ENCODE measurements around the gene DPYSL3.

DPYSL3 gene

DNA sequence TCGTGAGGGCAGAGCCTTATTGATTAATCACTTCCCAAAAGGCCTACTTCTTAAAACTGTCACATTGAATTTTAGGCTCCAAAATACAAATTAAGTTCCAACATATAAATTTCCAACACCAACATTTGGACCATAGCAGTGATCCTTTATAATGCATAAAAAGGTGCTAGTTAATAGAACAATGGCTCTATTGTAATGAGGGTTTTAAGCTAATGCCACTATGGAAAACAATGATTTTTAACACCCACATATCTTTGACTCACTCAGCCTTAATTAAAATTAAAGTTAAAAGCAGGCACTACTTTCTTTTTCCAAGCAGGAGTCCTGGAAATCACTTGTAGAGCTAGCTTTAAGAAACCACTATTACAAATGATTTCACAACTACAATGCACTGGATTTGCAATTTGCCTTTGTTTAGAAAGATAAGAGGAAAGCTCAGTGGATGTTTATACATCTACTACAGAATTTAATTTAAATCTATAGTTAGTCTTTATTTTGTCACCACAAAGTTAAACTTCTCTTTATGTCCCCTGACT, 41.8 kb downstream of the DPYSL3 start:
- no peak for DNase-seq

DNA sequence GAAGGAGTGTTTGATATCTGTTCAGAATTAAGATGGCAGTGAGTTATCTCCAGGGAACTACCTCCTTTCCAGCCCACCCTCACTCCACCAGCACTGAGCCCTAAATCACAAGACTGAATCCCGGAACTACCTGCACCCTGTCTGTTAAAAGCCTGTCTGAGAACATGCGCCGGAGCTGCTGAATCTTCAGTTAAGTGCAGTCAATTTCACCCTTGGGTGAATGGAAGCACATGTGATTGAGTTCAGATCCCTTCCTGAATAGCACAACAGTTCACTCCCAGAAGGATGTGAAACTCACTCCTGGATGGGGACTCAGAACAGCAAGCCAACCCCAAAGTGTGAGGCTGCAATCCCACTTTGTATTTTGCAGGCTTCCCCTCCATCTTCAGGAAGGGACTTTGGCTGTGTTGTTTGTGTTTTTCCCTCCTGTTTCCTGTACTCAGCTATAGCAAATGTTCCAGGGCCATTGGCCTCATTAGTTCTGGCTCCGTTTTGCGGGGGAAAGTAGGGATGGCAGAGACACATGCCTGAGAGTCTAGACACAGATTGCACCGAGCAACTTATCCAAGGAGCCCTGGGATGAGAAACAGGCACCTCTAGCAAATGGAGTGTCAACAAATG, 43.4 kb downstream of the DPYSL3 start:
- DNase-seq = no peak

- DNase-seq = no peak
These were observed 44.1 kb downstream of the DPYSL3 start for GRCh38 chr5:147465747-147466146.

DNA sequence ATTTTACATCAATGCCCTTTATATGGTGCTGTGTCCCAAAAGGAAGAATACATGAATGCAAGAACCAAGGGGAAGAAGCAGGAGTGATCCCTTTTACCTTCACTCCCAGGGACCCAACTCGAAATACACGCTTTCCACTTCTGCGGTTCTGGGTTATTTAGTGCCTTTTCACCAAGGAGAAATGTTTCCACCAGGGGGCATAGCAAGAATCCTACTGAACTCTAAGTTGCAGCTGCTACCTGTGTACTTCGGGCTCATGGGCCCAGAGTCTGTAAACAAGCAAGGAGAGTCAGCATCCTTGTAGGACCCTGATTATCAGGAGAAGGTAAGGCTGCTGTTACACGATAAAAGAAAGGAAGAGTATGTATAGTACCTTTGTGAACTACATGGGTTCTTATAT, 45.7 kb downstream of the DPYSL3 start:
- DNase-seq = no peak

GRCh38 chr5:147461915-147462314, 48.0 kb downstream of the DPYSL3 start:
- no peak for DNase-seq

DNA sequence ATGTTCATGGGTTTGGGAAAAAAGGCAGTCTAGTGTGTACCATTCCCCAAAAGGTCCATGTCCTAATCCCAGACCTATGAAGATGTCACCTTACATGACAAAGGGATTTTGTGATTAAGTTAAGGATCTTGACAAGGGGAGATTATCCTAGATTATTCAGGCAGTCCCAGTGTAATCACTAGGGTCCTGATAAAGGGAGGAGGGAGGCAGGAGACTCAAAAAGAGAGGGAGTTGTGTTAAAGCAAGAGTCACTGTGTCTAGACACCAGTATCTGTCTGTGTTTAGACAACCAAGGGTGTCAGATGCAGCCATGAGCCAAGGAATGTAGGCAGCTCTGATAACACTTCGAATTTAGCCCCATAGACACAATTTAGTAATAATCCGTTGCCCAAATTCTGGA, 49.5 kb downstream of the DPYSL3 start:
- DNase-seq = no peak

DNA sequence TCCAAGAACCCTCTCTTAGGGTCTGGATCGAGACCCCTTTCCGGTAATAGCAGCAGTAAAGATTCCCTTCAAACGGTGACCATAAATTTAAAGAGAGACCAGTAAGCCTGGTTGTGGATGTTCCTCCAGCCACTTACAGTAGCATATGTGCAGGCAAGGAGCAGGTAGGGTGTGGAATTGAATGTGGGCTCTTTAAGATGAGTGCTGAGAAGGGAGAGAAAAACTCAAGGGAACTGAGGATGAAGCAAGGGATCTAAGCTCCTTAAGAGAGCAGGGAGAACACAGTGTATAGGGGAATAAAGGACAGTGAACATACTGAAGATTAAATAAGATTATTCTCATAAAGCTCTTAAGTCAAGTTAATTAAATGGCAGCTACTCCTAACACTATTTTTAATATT, 51.3 kb downstream of the DPYSL3 start:
- no peak for DNase-seq

DNA sequence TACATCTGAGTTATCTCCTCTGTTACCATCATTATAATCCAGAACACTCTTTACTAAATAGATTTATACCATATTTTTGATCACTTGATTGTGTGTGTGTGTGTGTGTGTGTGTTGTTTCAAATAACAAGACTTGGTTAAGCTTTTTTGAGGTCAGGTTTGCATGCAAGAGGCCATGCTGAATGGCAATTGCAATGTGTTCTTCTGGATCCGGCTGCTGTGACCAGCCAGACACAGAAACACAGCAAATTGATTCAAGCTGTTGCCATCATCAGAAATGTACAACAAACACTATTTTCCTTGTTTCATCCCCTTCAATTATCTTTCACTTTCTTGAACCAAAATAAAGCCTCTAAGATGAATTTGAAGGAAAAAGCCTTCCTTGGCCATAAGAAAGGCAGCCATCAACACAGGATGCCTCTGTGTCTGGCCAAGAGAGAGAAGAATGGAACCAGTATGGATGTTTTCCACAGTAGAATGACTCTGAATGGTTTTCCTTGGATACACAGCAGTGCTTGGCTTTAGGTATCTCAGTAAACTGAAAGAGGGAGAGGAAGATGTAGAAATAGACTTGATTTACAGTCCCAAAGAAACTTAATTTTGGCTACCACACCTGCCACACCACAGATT, 53.9 kb downstream of the DPYSL3 start:
- DNase-seq = no peak

- peak; percentile 27 for DNase-seq
These were observed 54.7 kb downstream of the DPYSL3 start for GRCh38 chr5:147454996-147455677.

- peak; percentile 95 for DNase-seq
These were observed 55.7 kb downstream of the DPYSL3 start for GRCh38 chr5:147453875-147454814.

DNA sequence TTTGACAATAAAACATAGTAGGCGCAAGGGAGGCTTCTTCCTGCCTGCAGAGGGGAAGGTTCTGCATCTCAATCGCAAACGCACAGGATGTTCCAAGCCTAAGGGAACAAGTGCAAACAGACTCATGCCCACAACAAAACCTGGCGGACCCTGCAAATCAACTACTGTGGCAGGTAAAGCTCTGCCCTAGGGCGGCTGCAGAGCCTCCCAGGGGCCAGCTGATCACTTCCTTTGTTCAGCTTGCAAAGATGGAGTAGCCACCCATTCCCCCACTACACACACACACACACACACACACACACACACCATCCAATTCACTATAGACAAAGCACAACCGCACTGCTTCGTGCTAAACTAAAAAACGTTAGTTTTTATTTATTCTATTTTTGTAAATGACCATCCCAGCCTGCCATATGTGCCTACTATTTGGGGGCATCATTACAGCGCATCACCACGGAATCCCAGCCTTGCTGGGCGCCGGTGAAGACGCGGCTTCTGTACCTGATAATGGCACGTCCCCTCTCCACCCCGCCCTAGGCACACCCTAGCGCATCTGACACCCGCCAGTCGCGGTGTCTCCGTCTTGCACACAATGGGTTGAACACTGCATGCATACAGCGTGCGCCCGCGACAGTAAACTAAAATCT, 57.6 kb downstream of the DPYSL3 start:
- peak; percentile 31 for DNase-seq

DNA sequence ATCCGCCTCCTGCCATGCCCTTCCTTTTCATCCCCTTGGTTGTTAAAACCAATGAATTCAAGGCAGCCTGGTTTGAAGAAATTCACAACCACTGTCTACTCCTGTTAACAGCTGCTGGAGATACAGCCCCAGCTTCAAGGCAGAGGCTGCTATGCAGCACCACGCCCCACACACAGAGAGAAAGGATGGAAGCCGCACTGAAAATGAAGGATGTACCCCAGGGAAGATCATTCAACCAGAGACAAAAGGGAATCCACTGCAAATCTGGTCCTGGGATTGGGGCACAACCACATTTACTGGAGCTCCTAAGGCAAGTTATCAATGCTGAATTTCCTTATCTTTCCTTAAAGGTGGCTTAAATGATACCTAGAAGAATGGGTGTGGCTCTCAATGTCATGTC, 58.7 kb downstream of the DPYSL3 start:
- DNase-seq = no peak

- no peak for DNase-seq
These were observed 59.3 kb downstream of the DPYSL3 start for GRCh38 chr5:147450606-147451005.

DNA sequence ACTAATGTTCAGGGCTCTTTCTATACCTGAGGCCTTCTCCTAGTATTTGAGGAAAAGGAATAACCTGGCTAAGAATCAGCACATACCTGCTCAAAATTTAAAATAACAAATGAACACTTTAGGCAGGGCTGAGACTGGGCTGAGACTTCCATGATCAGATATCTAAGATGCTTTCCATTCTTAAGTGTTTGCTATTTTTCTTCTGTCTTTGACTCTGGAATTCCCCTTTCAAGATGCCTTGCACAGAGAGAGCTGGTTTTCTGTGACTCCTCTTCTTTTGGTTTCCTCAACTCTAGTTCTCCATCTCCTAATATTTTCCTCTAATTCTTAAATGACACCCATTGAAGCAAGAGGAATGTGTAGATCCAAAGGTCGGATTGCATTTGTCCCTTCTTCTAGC, 61.1 kb downstream of the DPYSL3 start:
- DNase-seq = no peak

- DNase-seq = no peak
These were observed 63.3 kb downstream of the DPYSL3 start for GRCh38 chr5:147446523-147446922.

- DNase-seq = no peak
These were observed 64.0 kb downstream of the DPYSL3 start for GRCh38 chr5:147445917-147446316.

GRCh38 chr5:147445090-147445489, 64.8 kb downstream of the DPYSL3 start:
- no peak for DNase-seq

DNA sequence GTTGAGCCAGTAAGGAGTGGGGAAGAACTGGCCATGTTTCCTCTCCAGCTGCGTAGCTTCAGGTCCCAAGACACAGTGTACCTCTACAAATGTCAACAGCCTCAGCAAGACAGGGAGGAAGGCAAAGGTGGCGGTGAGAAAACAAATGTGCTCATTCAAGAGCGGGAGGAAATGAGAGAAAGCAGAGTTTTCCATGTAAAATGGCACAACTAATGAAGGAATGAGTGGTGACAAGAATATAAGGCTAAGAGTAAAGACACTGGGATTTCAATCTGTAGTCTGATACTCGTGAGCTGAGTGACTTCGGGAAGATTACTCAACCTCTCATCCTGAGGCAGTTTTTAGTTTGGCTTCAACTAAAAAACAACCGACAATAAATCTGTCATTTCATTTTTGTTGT, 67.6 kb downstream of the DPYSL3 start:
- no peak for DNase-seq

DNA sequence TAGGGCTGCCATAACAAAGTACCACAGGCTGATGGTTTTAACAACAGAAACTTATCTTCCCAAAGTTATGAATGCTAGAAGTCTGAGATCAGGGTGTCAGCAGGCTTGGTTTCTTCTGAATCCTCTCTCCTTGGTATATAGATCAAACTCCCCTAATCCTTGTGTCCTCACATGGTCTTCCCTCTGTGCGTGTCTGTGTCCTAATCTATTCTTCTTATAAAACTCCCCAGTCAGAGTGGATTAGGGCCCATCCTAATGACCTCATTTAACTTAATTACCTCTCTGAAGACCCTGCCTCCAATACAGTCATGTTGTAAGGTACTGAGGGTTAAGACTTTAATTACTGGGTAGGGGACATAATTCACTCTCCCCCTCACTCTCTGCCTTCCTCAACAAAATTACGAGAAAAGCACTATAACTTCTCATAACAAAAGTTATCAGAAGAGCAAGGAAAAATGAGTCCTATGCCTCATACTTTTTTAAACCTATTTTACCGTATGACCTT, 68.6 kb downstream of the DPYSL3 start:
- DNase-seq = no peak

DNA sequence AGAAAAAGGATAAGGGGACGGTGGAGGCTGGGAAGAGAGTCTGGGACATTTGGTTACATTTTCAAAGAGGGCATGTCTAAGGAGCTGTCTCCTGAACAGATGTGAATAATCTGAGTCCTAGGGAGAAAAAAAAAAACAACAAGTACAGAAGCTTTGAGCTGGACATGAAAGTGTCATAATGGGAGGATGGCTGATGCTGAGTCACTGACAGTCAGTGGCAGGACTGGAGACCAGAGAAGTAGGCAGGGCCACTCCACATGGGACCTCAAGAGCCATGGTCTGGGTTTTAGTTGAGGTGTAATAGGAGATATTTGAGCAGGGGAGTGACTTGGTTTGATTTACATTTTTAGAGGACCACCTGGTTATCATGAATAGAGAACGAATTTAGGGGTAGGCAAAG, 70.6 kb downstream of the DPYSL3 start:
- no peak for DNase-seq

DNA sequence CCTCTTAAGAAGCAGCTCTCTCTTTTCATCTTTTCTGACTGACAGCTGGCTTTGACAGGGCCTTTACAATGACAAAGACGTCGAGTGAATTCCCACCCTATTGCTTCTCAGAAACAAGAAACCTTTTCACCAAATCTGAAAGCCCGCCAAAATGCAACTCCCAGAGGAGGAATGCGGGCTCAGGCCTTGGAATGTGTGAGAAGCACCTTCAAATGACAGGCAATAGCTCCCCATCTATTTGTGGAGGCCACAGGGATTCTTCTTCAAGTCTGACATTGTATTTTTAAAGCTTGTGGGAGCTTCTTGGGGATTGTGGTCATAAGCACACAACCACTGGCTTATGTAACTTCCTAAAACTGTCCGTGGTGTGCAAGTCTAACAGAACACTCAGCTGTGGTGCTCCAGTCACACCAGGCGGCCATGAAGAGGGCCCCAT, 72.7 kb downstream of the DPYSL3 start:
- DNase-seq = no peak

DNA sequence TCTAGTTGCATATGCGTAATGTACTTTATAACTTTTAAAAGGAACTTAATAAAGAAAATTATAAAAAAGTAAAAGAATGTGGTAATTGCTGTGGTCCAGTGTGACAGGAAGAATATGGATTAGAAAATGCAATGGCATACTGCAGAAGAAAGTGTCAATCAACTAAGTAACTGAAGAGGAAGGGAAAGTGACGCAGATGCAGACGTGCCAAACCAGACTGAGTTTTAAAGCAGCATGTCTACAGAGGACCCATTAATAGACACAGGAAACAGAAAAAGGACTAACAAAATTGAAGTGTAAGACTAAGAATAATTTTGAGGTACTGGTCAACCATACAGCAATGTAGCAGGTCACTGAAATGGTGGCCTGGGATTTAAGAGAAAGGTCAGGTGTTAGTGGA, 73.3 kb downstream of the DPYSL3 start:
- no peak for DNase-seq

Measured in NCI-H2029 (cell line).